HG02943 (cell line): ENCODE measurements around the gene CD82.
"Not testable (repeated sequence)": the region's sequence is repeated elsewhere in the genome, so short reads cannot be mapped to it uniquely, and the experiment has no call there.

Source experiments
- ATAC-seq: cut with Tn5 transposase; IDR thresholded peaks from one replicate; pipeline ENCODE4 v1.9.1; 2021; ENCODE audit warnings: mild to moderate bottlenecking, low read depth, moderate library complexity; ENCODE audit not compliant: unreplicated experiment

Gene CD82

DNA sequence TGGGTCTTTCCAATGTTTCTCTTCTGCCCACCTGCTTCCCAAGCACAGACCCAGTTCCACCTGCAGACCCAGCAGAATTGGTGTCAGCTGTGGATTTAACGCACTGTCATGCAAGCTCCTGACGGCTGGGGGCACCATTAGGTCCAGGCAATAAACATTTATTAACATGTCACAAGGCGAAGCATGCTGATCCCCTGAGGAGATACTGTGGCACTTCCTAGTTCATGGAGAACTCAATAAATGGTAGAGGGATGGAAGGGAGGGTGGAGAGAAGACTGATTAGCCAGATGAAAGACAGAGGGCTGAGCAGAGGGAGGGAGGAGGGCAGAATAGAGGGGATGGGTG, 93.0 kb downstream of the CD82 start:
- no peak for ATAC-seq

DNA sequence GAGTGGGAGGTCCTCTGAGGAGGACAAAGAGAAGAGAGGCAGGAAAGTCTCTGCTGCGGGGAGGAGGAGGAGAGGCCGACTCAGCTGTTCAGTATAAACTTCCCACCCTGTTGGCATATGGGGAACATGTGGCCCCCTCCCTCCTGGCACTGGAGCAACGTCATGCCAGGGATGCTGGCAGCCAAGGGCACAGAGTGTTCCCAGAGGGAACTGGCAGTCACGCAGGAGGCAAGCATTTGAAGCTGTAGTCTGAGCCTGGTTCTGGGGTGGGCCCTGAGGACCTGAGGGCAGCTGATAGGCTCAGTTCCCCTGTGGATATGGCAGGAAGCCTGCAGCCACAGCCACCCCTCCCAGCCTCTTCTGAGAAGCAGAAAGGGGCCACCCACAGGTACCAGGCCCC, 94.2 kb downstream of the CD82 start:
- ATAC-seq, result no peak

DNA sequence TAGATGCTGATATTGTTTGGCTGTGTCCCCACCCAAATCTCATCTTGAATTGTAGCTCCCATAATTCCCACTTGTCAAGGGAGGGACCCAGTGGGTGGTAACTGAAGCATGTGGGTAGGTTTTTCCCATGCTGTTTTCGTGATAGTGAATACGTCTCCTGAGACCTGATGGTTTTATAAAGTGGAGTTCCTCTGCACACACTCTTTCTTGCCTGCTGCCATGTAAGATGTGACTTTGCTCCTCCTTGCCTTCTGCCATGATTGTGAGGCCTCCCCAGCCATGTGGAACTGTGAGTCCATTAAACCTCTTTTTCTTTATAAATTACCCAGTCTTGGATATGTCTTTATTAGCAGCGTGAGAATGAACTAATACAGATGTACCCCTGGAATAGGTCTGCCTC, 95.1 kb downstream of the CD82 start:
- ATAC-seq, result not testable (repeated sequence)

DNA sequence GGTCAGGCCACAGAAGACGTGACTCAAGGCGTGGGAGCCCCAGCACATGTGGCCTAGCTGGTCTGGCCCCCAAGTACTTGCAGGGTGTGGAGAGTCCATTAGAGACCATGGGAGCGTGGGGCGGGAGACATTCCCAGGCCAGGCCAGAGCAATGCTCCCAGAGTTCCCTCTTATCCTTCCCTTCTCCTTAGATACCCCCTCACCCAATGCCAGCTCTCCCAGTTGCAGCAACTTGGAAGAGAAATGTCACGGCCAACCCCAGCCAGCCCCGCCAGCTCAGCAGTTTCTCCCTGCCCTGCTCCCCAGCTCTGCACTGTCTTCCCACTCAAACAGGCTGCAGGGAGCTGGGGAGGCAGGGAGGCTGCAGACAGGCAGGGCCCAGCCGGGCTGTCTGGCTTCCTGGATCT, 95.9 kb downstream of the CD82 start:
- ATAC-seq, result no peak
